HCT116 (cell line): ENCODE data around the gene PUM1. TPM values are rescaled to one million over a fixed set of nuclear protein-coding genes. Genes with fewer than 3 reads are reported as not detected.

Source experiments
- ATAC-seq: fragments of 200-7000 bp; cut with Tn5 transposase; 2 replicates; pipeline ENCODE4 v1.9.1; 2020; ENCODE audit warnings: mild to moderate bottlenecking, moderate library complexity
- BruUV-seq: library from RNA; stranded (reverse); fragments of 400-500 nt; replicated peaks from 2 replicates; lab custom pipeline; 2021; lab: Mats Ljungman, UMichigan
- CTCF ChIA-PET: fragments of 300-600 bp; sonication (Branson Sonifier 250); formaldehyde crosslinking; loops from one replicate; lab custom pipeline; 2021; ENCODE audit warnings: antibody characterized with exemption; lab: Charles Lee
- POLR2A ChIA-PET: fragments of 300-600, 350-600 bp; sonication (Branson Sonifier 250); formaldehyde crosslinking; loops from one replicate; lab custom pipeline; 2021; ENCODE audit warnings: antibody characterized with exemption; lab: Charles Lee
- RAD21 ChIA-PET, 2 experiments: fragments of 300-600 bp; sonication (Branson Sonifier 250); formaldehyde crosslinking; loops; one replicate each; lab custom pipeline; 2023; ENCODE audit warnings: low total read pairs in 2 of 2; ENCODE audit not compliant: uncharacterized antibody in 2 of 2, unreplicated experiment in 2 of 2, low non-redundant PET in 1 of 2; lab: Charles Lee
- DNase-seq: peaks from one replicate; pipeline ENCODE4 v3.0.0-alpha.2; 2010; ENCODE audit warnings: low read depth, low spot score
- H2AFZ ChIP-seq: fragments of 200-600 bp; shearing (Covaris generic), sonication (generic); 2 replicates; pipeline ENCODE4 v1.6.1; 2017; ENCODE audit warnings: low read depth, mixed run types, mixed read lengths, antibody characterized with exemption, low read length; ENCODE audit not compliant: poor library complexity, severe bottlenecking
- H3K27ac ChIP-seq: 2 replicates; pipeline ENCODE4 v1.5.1; 2012; ENCODE audit warnings: low read depth, low read length
- H3K27me3 ChIP-seq: fragments of 200-600 bp; sonication (generic); 2 replicates; pipeline ENCODE4 v1.6.1; 2016; ENCODE audit warnings: mixed run types, low read length, mixed read lengths; ENCODE audit not compliant: insufficient read depth
- H3K36me3 ChIP-seq, 2 experiments: fragments of 200-500 bp in 1 of 2; fragments of 200-600 bp in 1 of 2; sonication (Bioruptor generic) in 1 of 2; sonication (generic) in 1 of 2; 2 replicates each; pipeline versions ENCODE4 v1.5.1 to v1.6.1; 2014 to 2016; ENCODE audit warnings: low read length in 2 of 2, inconsistent platforms in 1 of 2, mixed read lengths in 1 of 2, mixed run types in 1 of 2; ENCODE audit not compliant: insufficient read depth in 2 of 2, control insufficient read depth in 1 of 2
- H3K4me1 ChIP-seq, 2 experiments: fragments of 200-600 bp in 1 of 2; sonication (generic) in 1 of 2; 2 replicates each; pipeline versions ENCODE4 v1.5.1 to v1.6.1; 2012 to 2017; ENCODE audit warnings: low read length in 2 of 2, inconsistent platforms in 1 of 2, mild to moderate bottlenecking in 1 of 2, mixed read lengths in 1 of 2, mixed run types in 1 of 2, moderate library complexity in 1 of 2; ENCODE audit not compliant: insufficient read depth in 2 of 2, control insufficient read depth in 1 of 2
- H3K4me2 ChIP-seq: fragments of 200-600 bp; sonication (generic); 2 replicates; pipeline ENCODE4 v1.6.1; 2017; ENCODE audit warnings: mixed run types, low read length, mixed read lengths
- H3K4me3 ChIP-seq, 2 experiments: fragments of 200-600 bp in 1 of 2; sonication (generic) in 1 of 2; replicated peaks in 1 of 2; 2 replicates each; pipeline ENCODE4 v1.5.1; 2011 to 2016; ENCODE audit warnings: low read length in 2 of 2, control low read depth in 1 of 2, low read depth in 1 of 2, mild to moderate bottlenecking in 1 of 2, mixed read lengths in 1 of 2, mixed run types in 1 of 2
- H3K79me2 ChIP-seq: fragments of 200-600 bp; sonication (generic); 2 replicates; pipeline ENCODE4 v1.6.1; 2017; ENCODE audit warnings: mild to moderate bottlenecking, mixed run types, low read length, moderate library complexity, mixed read lengths; ENCODE audit not compliant: insufficient read depth
- H3K9ac ChIP-seq: fragments of 200-600 bp; sonication (generic); 2 replicates; pipeline ENCODE4 v1.6.1; 2016; ENCODE audit warnings: low read length, mixed read lengths
- H3K9me2 ChIP-seq: fragments of 200-600 bp; sonication (generic), shearing (Covaris generic); 2 replicates; pipeline ENCODE4 v1.6.1; 2017; ENCODE audit warnings: mixed run types, mild to moderate bottlenecking, moderate library complexity; ENCODE audit not compliant: insufficient read depth
- H3K9me3 ChIP-seq, 2 experiments: fragments of 200-500 bp in 1 of 2; fragments of 200-600 bp in 1 of 2; sonication (Bioruptor generic) in 1 of 2; sonication (generic) in 1 of 2; 2 replicates each; pipeline ENCODE4 v1.6.1; 2014 to 2017; ENCODE audit warnings: low read length in 2 of 2, mixed read lengths in 2 of 2, inconsistent platforms in 1 of 2, low read depth in 1 of 2, mild to moderate bottlenecking in 1 of 2, mixed run types in 1 of 2, moderate library complexity in 1 of 2; ENCODE audit not compliant: control insufficient read depth in 1 of 2, insufficient read depth in 1 of 2
- H4K20me1 ChIP-seq: fragments of 200-600 bp; sonication (generic), shearing (Covaris generic); 2 replicates; pipeline ENCODE4 v1.6.1; 2017; ENCODE audit warnings: mixed run types, mild to moderate bottlenecking, moderate library complexity; ENCODE audit not compliant: insufficient read depth
- CBX3 ChIP-seq: IDR thresholded peaks from 2 replicates; pipeline ENCODE4 v1.6.1; 2012; ENCODE audit warnings: low read depth
- EGR1 ChIP-seq: IDR thresholded peaks from 2 replicates; pipeline ENCODE4 v1.6.1; 2012; ENCODE audit warnings: low read depth
- EZH2 ChIP-seq: fragments of 200-600 bp; sonication (generic); IDR thresholded peaks from 2 replicates; pipeline ENCODE4 v1.6.1; 2017; ENCODE audit warnings: antibody characterized with exemption, mixed run types
- FOSL1 ChIP-seq: IDR thresholded peaks from 2 replicates; pipeline ENCODE4 v1.6.1; 2012; ENCODE audit warnings: low read depth
- POLR2A ChIP-seq: IDR thresholded peaks from 2 replicates; pipeline ENCODE4 v1.7.0; 2011; ENCODE audit warnings: borderline replicate concordance; ENCODE audit not compliant: insufficient read depth, insufficient read length; ENCODE audit errors: extremely low read depth
- SRF ChIP-seq: IDR thresholded peaks from 2 replicates; pipeline ENCODE4 v1.6.1; 2012; ENCODE audit warnings: low read depth
- YY1 ChIP-seq: IDR thresholded peaks from 2 replicates; pipeline ENCODE4 v1.6.1; 2011; ENCODE audit warnings: low read length, low read depth, moderate library complexity, mild to moderate bottlenecking; ENCODE audit not compliant: insufficient replicate concordance; ENCODE audit errors: extremely low read depth
- ZFX ChIP-seq: fragments of 450-650 bp; IDR thresholded peaks from 2 replicates; pipeline ENCODE4 v1.6.1; 2017
- intact Hi-C: fragments of 100-400 bp; cut with micrococcal nuclease; formaldehyde crosslinking; loops from 2 replicates; pipeline ENCODE4 v1.10.0; 2022
- total RNA-seq: library from RNA; stranded (reverse); gene quantifications from one replicate; pipeline ENCODE4 v1.2.1, GENCODE V29; 2021; ENCODE audit not compliant: unreplicated experiment
- TF ChIP-seq, protein P1 (sequence below), 3 experiments: fragments of 200-600 bp in 1 of 3; sonication (generic) in 1 of 3; IDR thresholded peaks in 2 of 3; conservative IDR thresholded peaks in 1 of 3; 2 replicates each; pipeline ENCODE4 v1.5.1; 2012 to 2017; ENCODE audit warnings: low read depth in 2 of 3, low read length in 2 of 3, antibody characterized with exemption in 1 of 3, borderline replicate concordance in 1 of 3, control low read depth in 1 of 3, mild to moderate bottlenecking in 1 of 3, mixed read lengths in 1 of 3, mixed run types in 1 of 3, moderate library complexity in 1 of 3; ENCODE audit not compliant: insufficient read depth in 1 of 3

Gene PUM1
- total RNA-seq, 1 experiment from 2014 or later = 113 TPM

DNA sequence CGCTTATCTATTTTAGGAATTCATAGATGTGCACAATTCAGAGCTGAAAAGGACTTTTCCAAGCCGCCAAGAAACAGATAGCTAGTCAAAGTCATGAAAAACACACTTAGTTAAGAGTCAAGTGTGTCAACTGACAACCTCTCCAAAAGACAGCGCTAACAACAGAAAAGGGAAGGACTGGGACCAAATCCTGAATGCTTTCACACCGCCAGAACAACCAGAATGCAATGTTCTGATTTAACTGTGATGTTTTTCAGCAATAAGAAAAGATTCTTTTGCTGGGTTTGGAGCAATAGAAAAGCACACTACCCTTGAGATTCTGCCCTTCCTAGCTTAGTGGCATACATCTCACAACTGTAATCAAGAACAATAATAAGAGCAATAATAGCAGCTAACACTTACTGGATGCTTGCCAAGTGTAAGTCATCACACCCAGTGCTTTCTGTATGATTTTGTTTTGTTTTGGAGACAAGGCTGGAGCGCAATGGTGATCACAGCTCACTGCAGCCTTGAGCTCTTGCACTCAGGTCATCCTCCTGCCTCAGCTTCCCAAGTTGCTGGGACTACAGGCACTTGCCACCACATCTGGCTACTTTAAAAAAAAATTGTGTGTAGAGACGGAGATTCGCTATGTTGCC lies 123.1 kb downstream of the PUM1 start:
- ATAC-seq (no peak; the same call in 1 of the 2 replicates), DNase-seq (no peak)
- ChIA-PET RAD21 (no interaction called here), POLR2A (no interaction called here), CTCF (no interaction called here)
- BruUV-seq = no TSS peak
- Histone ChIP-seq H3K36me3 (peaks cover 34 to 48% of the 10 kb centered on the region in 2 experiments), H3K9ac (no peak overlapping the region), H3K4me1 (0 out of 4 replicates have a peak, but pooled peaks cover 0 to 4% of the 10 kb centered on the region in 2 experiments), H2AFZ (no peak overlapping the region), H3K4me2 (no peak overlapping the region), H3K9me2 (no peaks in the 10 kb centered on the region), H3K79me2 (peaks cover 77% of the 10 kb centered on the region), H3K27ac (no peak overlapping the region), H4K20me1 (peaks cover 6% of the 10 kb centered on the region; the same call in 1 of the 2 replicates), H3K9me3 (no peaks in the 10 kb centered on the region), H3K4me3 (no peak overlapping the region), H3K27me3 (no peaks in the 10 kb centered on the region)
- TF ChIP-seq SRF = no peak
- intact Hi-C loops = no loop called here

DNA sequence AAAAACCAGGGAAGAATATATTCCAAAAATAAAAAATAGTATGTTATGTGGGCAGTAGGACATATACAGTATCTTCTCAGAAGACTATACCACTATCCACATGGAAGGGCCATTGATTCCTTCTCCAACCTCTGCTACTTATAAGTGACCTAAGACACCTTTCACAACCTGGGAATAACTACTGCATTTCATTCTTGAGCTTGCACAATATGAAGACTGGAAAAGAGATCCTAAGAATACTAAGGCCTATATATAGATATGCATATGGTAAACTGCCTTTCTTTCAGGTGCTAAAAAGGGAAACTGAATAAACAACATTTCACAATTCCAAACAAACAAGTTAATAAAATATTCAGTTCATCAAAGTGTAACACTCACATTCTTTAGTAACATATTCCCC lies 125.0 kb downstream of the PUM1 start:
- peaks cover 6% of the 10 kb centered on the region; the same call in 1 of the 2 replicates for H4K20me1 ChIP-seq
- no peak overlapping the region for H2AFZ ChIP-seq
- TF ChIP-seq FOSL1 (no peak), CBX3 (no peak), EZH2 (no peak), ZFX (no peak), EGR1 (no peak), SRF (no peak), POLR2A (no peak), YY1 (no peak)
- TF ChIP-seq, protein P1, sequence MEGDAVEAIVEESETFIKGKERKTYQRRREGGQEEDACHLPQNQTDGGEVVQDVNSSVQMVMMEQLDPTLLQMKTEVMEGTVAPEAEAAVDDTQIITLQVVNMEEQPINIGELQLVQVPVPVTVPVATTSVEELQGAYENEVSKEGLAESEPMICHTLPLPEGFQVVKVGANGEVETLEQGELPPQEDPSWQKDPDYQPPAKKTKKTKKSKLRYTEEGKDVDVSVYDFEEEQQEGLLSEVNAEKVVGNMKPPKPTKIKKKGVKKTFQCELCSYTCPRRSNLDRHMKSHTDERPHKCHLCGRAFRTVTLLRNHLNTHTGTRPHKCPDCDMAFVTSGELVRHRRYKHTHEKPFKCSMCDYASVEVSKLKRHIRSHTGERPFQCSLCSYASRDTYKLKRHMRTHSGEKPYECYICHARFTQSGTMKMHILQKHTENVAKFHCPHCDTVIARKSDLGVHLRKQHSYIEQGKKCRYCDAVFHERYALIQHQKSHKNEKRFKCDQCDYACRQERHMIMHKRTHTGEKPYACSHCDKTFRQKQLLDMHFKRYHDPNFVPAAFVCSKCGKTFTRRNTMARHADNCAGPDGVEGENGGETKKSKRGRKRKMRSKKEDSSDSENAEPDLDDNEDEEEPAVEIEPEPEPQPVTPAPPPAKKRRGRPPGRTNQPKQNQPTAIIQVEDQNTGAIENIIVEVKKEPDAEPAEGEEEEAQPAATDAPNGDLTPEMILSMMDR (IDR thresholded peaks at IDR 0.05 in 2 of 3, conservative IDR thresholded peaks at IDR 0.05 in 1 of 3; ENCODE audit: borderline replicate concordance in 1 of 3, insufficient read depth in 1 of 3, low read depth in 2 of 3, low read length in 2 of 3) = no peak
- intact Hi-C loops = no loop called here
- peaks cover 67% of the 10 kb centered on the region for H3K79me2 ChIP-seq
- ChIA-PET RAD21 (no interaction called here), POLR2A (no interaction called here), CTCF (no interaction called here)
- H3K27ac ChIP-seq = no peak overlapping the region
- H3K9me3 ChIP-seq = no peaks in the 10 kb centered on the region
- H3K4me2 ChIP-seq = no peak overlapping the region
- 0 out of 4 replicates have a peak, but pooled peaks cover 0 to 4% of the 10 kb centered on the region in 2 experiments for H3K4me1 ChIP-seq
- BruUV-seq = no TSS peak
- no peak overlapping the region for H3K4me3 ChIP-seq
- no peak overlapping the region for H3K9ac ChIP-seq
- DNase-seq (no peak), ATAC-seq (no peak)
- no peaks in the 10 kb centered on the region for H3K27me3 ChIP-seq
- H3K36me3 ChIP-seq = peaks cover 42 to 53% of the 10 kb centered on the region in 2 experiments
- H3K9me2 ChIP-seq = no peaks in the 10 kb centered on the region
